Neural progenitor cell (in vitro differentiated cells): ENCODE results near the gene HEPACAM.

ENCODE experiments used
- CTCF ChIP-seq: fragments of 200-600 bp; sonication (generic); IDR thresholded peaks from 2 replicates; pipeline ENCODE4 v1.5.1; 2017; ENCODE audit warnings: antibody characterized with exemption, mild to moderate bottlenecking
- EZH2phosphoT487 ChIP-seq: fragments of 200-600 bp; sonication (generic); IDR thresholded peaks from 2 replicates; pipeline ENCODE4 v1.6.1; 2017; ENCODE audit warnings: antibody characterized with exemption

- TF ChIP-seq CTCF (no peak), EZH2phosphoT487 (no peak)
Observed at GRCh38 chr11:124898711-124899110, 37.1 kb downstream of the HEPACAM start.
